ENCODE data around the gene BABAM2. TPM values are rescaled to one million over a fixed set of nuclear protein-coding genes. Genes with fewer than 3 reads are reported as not detected.
"Not testable (repeated sequence)": the region's sequence is repeated elsewhere in the genome, so short reads cannot be mapped to it uniquely, and the experiment has no call there.

The BABAM2 gene
- polyA plus RNA-seq, 3 donors from 2014 or later: 52.4 to 89.2 (median 74.1) TPM

DNA sequence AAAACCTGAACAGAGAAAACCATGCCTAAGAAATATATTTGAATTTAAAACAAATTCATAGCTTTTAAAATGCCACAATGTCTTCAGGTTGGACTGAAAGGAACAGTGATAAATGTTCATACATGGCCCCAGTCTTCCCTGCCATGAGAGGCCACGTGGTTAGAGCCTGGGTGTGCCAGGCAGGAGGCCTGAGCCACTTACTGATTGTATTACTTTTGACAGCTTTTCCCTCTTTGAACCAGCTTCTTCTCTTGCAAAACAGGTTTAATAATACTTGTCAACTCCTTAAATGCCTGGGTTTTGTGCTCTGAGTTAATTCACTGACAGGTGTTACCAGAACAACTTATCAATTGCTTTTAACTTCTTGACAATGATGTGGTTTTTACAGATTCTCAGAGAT lies 27.4 kb upstream of the BABAM2 start:
- DNase-seq: no peak
- H3K36me3 Mint-ChIP-seq: no peaks in the 10 kb centered on the region
- H3K27ac Mint-ChIP-seq: no peak overlapping the region
- H3K4me3 Mint-ChIP-seq: no peak overlapping the region
- H3K4me1 Mint-ChIP-seq: peaks cover 2 to 6% of the 10 kb centered on the region in 2 donors
- H3K27me3 Mint-ChIP-seq (ENCODE audit: low read depth in 3 of 3): peaks cover 0 to 6% (median 0%) of the 10 kb centered on the region in 3 donors
- H3K9me3 Mint-ChIP-seq: peaks cover 0 to 3% (median 0%) of the 10 kb centered on the region in 6 donors

DNA sequence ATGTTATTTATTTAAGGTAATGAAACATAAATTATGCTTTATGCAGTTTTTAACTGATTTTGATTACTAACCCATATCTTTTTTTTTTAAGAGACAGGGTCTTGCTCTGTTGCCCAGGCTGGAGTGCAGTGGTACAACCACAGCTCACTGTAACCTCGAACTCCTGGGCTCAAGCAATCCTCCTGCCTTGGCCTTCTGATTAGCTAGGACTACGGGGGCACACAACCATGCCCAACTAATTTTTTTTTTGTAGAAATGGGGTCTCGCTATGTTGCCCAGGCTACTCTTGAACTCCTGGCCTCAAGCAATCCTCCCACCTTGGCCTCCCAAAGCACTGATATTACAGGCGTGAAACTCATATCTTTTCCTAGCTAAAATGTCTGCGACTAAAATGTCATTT lies 26.6 kb upstream of the BABAM2 start:
- not testable (repeated sequence) for H3K27me3 Mint-ChIP-seq (ENCODE audit: low read depth in 3 of 3); H3K4me3 Mint-ChIP-seq; H3K9me3 Mint-ChIP-seq; DNase-seq; H3K27ac Mint-ChIP-seq; H3K36me3 Mint-ChIP-seq; H3K4me1 Mint-ChIP-seq

DNA sequence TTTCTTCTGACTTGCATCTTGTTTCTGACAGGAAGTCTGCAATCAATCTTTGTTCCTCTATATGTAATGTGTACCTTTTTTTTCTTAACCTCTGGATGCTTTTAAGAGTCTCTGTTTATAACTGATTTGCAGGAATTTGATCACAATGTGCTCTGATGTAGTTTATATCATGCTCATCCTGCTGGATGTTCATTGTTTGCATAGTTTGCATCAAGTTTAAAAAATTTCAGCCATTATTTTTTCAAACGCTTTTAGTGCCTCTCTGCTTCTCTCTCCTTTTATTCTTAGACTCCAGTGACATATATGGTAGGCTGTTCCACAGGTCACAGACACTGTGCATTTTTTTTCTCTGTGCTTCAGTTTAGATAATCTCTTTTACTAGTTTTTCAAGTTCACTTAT lies 24.3 kb upstream of the BABAM2 start:
- no peaks in the 10 kb centered on the region for H3K4me1 Mint-ChIP-seq
- no peak for DNase-seq
- no peak overlapping the region for H3K4me3 Mint-ChIP-seq
- peaks cover 0 to 3% (median 0%) of the 10 kb centered on the region in 3 donors for H3K27me3 Mint-ChIP-seq (ENCODE audit: low read depth in 3 of 3)
- no peak overlapping the region for H3K27ac Mint-ChIP-seq
- H3K36me3 Mint-ChIP-seq: peaks cover 0 to 6% (median 0%) of the 10 kb centered on the region in 3 donors
- H3K9me3 Mint-ChIP-seq: peaks cover 0 to 2% (median 0%) of the 10 kb centered on the region in 6 donors

DNA sequence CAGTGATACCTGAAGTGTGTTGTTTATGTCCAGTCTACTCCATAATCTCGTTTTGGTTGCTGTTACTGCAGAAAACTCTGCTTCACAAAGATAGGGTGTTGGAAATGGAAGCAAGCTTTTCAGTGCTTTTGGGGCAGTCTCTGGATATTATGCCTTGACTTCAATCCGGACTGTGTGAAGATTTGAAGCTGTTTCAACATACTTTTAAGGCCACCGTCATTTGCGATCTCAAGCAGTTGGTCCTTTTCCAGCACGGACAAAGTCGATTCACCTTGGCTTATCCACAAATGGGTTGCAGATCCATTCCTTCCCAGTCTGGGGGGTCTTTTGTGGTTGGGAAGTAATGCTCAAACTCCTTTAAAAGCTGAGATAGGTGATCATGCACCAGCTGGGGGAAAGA lies 20.8 kb upstream of the BABAM2 start:
- H3K27ac Mint-ChIP-seq: no peak overlapping the region
- peaks cover 0 to 2% (median 0%) of the 10 kb centered on the region in 6 donors for H3K9me3 Mint-ChIP-seq

DNA sequence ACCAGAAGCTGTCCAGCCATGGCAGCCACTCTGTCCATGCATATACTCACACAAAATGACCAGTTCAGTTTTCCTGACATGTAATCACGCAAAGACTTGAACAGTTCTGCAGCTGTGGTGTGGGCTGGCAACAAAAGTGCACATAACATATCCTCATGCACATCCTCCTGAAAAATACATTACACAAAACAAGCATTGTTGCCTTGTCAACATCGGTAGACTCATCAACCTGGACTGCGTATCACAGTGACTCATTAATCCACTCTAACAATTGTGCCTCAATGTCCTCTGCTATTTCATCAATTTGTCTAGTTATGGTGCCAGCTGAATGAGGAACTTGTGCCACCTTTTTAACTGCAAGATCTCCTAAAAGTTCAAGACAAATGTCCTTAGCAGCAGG lies 19.8 kb upstream of the BABAM2 start:
- H3K27ac Mint-ChIP-seq: peak overlapping the region in 1 of 6 donors; percentile 15
- H3K4me3 Mint-ChIP-seq: no peak overlapping the region
- no peak for DNase-seq

More for the DNA sequence above, 20.8 kb upstream of the BABAM2 start:
- H3K4me3 Mint-ChIP-seq: no peak overlapping the region
- no peak for DNase-seq
- peaks cover 0 to 6% (median 0%) of the 10 kb centered on the region in 3 donors for H3K36me3 Mint-ChIP-seq
- H3K4me1 Mint-ChIP-seq: no peaks in the 10 kb centered on the region
- peaks cover 0 to 3% (median under 1%) of the 10 kb centered on the region in 3 donors for H3K27me3 Mint-ChIP-seq (ENCODE audit: low read depth in 3 of 3)

DNA sequence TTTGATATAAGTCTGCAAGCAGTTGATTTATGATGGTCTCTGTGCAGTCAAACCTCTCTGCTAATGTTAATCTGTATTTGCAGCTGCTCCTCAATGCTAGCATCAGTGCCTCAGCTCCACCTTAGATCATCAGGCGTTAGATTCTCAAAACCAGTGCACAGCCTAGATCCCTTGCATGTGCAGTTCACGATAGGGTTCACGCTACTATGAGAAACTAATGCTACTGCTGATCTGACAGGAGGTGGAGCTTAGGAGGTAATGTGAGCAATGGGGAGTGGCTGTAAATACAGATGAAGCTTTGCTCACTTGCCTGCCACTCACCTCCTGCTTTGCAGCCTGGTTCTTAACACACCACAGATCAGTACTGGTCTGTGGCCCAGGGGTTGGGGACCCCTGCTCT lies 18.7 kb upstream of the BABAM2 start:
- Mint-ChIP-seq H3K36me3 (peaks cover 4 to 11% (median 4%) of the 10 kb centered on the region in 3 donors), H3K27ac (no peak overlapping the region), H3K27me3 (ENCODE audit: low read depth in 3 of 3) (peaks cover 0 to 2% (median 2%) of the 10 kb centered on the region in 3 donors), H3K4me3 (no peak overlapping the region), H3K4me1 (no peaks in the 10 kb centered on the region), H3K9me3 (peaks cover 0 to 4% (median 0%) of the 10 kb centered on the region in 6 donors)
- DNase-seq: no peak

More for the DNA sequence above, 19.8 kb upstream of the BABAM2 start:
- H3K4me1 Mint-ChIP-seq: no peaks in the 10 kb centered on the region
- H3K9me3 Mint-ChIP-seq: peaks cover 0 to 3% (median 0%) of the 10 kb centered on the region in 6 donors
- H3K36me3 Mint-ChIP-seq: peaks cover 2 to 9% (median 2%) of the 10 kb centered on the region in 3 donors
- H3K27me3 Mint-ChIP-seq (ENCODE audit: low read depth in 3 of 3): peaks cover 0 to 2% (median 2%) of the 10 kb centered on the region in 3 donors

DNA sequence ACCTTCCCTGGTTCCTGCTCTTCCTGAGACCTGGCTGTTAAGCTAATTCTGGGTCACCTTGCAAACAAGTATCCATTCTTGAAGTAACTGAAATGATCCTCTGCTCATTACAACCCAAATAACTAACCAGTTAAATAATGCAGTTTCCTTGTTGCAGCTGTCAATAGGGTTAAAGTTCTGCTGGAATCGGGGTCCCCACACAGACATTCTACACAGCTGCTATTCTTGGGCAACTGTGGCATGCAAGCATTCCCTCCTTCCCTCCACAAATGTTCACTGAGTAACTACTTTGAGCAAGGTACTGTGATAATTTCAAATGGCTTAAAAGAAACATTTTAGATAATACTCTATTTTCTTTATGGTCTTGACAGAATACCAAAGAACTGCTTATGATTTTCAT lies 17.4 kb upstream of the BABAM2 start:
- H3K4me1 Mint-ChIP-seq: no peaks in the 10 kb centered on the region
- no peak for DNase-seq
- H3K4me3 Mint-ChIP-seq: no peak overlapping the region
- no peak overlapping the region for H3K27ac Mint-ChIP-seq
- H3K9me3 Mint-ChIP-seq: peaks cover 0 to 4% (median 0%) of the 10 kb centered on the region in 6 donors
- peaks cover 4 to 11% (median 4%) of the 10 kb centered on the region in 3 donors for H3K36me3 Mint-ChIP-seq
- H3K27me3 Mint-ChIP-seq (ENCODE audit: low read depth in 3 of 3): peaks cover 0 to 2% (median 0%) of the 10 kb centered on the region in 3 donors

DNA sequence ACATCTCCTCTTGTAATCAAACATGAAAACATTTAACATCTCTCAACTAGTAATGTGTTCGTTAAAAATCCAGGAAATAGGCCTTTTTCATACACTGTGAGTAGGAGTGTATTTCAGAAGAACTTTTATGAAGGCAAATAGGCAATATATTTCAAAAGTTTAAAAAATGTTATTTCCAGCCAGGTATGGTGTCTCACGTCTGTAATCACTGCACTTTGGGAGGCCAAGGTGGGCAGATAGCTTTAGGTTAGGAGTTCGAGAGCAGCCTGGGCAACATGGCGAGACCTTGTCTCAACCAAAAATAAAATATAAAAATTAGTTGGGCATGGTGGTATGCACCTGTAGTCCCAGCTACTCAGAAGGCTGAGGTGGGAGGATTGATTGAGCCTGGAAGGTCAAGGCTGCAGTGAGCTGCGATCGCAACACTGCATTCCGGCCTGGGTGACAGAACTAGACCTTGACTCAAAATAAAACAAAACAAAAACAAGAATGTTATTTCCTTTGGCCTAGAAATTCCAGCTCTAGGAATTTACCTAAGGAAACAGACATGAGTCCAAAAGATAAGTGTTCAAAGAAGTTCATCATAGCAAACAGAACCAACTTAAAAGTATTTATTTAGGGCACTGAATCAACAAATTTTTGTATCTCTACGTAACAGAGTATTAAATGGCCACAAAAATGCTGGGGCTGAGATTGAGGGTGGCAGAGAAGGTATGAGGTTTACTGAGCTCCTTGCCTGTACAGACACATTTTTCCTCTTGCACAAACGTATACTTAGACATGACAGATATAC lies 15.2 kb upstream of the BABAM2 start:
- Mint-ChIP-seq H3K4me3 (no peak overlapping the region), H3K9me3 (peaks cover 0 to 4% (median 0%) of the 10 kb centered on the region in 6 donors), H3K27me3 (ENCODE audit: low read depth in 3 of 3) (peaks cover 0 to 2% (median 2%) of the 10 kb centered on the region in 3 donors), H3K27ac (no peak overlapping the region), H3K36me3 (peaks cover 4 to 8% (median 4%) of the 10 kb centered on the region in 3 donors), H3K4me1 (no peaks in the 10 kb centered on the region)
- DNase-seq: no peak

DNA sequence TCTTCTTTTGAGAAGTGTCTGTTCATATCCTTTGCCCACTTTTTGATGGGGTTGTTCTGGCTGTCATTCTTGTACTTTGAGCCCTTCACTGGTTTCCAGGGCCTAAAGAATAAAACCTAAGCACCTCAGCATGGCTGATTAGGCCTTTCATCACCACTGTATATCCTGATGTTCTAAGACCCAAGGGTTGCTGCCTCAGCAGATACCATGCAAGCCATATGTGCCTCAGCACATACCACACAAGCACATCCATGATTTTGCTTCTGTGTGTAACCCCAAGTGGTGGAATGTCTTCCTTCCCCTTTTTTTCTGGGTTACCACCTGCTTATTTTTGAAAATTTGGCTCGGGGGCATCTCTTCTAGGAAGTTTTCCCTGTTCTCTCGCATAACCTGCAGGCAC lies 11.7 kb upstream of the BABAM2 start:
- Mint-ChIP-seq H3K36me3 (peaks cover 4 to 8% (median 4%) of the 10 kb centered on the region in 3 donors), H3K9me3 (peaks cover 0 to 2% (median 0%) of the 10 kb centered on the region in 6 donors), H3K27ac (no peak overlapping the region), H3K4me1 (no peaks in the 10 kb centered on the region), H3K4me3 (no peak overlapping the region), H3K27me3 (ENCODE audit: low read depth in 3 of 3) (peaks cover 0 to 4% (median 2%) of the 10 kb centered on the region in 3 donors)
- no peak for DNase-seq

DNA sequence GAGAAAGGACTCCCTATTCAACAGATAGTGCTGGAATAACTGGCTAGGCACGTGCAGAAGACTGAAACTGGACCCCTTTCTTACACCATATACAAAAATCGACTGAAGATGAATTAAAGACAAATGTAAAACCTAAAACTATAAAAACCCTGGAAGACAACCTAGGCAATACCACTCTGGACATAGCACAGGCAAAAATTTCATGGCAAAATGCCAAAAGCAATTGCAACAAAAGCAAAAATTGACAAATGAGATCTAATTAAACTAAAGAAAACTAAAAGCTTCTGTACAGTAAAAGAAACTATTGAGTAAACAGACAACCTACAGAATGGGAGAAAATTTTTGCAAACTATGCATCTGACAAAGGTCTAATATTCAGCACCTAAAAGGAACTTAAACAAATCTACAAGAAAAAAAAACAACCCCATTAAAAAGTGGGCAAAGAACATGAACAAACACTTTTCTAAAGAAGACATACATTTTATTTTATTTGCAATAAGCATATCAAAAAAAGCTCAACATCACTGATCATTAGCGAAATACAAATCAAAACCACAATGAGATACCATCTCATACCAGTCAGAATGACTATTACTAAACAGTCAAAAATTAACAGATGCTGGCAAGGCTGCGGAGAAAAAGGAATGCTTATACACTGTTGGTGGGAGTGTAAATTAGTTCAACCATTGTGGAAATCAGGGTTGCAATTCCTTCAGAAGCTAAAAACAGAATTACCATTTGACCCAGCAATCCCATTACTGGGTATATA lies 8.5 kb upstream of the BABAM2 start:
- H3K9me3 Mint-ChIP-seq; H3K27me3 Mint-ChIP-seq (ENCODE audit: low read depth in 3 of 3); H3K4me1 Mint-ChIP-seq; H3K27ac Mint-ChIP-seq; DNase-seq; H3K4me3 Mint-ChIP-seq; H3K36me3 Mint-ChIP-seq: not testable (repeated sequence)

DNA sequence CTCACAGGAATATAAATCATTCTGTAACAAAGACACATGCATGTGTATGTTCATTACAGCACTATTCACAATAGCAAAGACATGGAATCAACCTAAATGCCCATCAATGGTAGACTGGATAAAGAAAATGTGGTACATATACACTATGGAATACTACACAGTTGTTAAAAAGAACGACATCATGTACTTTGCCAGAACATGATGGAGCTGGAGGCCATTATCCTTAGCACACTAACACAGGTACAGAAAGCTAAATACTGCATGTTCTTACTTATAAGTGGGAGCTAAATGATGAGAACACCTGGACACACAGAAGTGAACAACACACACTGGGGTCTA lies 8.0 kb upstream of the BABAM2 start:
- H3K9me3 Mint-ChIP-seq, H3K36me3 Mint-ChIP-seq: not testable (repeated sequence)

DNA sequence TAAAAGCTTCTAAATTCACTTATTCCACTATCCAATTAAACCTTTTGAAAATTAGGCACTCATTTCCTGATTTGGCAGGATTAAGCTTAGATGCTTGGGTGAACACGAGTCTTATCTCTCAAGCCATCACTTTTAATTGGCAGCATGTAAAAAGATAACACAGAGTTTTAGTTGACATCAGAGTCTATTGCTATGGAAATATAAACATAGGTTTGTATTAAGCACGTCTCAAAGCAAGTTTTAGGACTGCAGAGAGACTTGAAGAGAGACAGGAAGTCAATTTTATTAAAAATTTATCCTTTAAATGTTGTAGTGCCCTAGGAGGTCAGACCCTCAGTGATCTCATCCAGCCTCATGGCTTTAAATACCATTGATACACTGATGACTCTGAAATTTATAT lies 5.9 kb upstream of the BABAM2 start:
- Mint-ChIP-seq H3K27ac (no peak overlapping the region), H3K27me3 (ENCODE audit: low read depth in 3 of 3) (peaks cover 0 to 4% (median 0%) of the 10 kb centered on the region in 3 donors), H3K4me3 (no peak overlapping the region), H3K4me1 (peaks cover 2 to 3% of the 10 kb centered on the region in 2 donors), H3K36me3 (peaks cover 0 to 3% (median 0%) of the 10 kb centered on the region in 3 donors), H3K9me3 (no peaks in the 10 kb centered on the region)
- DNase-seq: no peak

More for the DNA sequence above, 8.0 kb upstream of the BABAM2 start:
- not testable (repeated sequence) for H3K27ac Mint-ChIP-seq; H3K4me1 Mint-ChIP-seq; H3K4me3 Mint-ChIP-seq; H3K27me3 Mint-ChIP-seq (ENCODE audit: low read depth in 3 of 3); DNase-seq

DNA sequence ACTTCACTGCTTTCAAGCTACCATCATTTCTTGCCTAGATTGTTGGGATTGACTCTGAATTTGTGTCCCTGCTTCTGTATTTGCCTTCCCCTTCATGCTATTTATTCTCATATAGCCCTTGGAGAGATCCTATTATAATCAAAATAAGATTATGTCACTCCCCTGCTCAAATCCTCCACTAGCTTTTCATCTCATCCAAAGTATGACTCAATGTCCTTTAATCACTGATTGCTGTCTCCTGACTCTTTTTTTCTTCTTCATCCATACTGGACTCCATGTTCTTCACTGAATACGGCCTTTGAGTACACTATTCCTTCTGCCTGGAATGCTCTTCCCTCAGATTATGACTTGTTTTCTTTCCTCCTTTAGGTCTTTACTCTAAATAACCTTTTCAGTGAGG lies 5.3 kb upstream of the BABAM2 start:
- H3K27me3 Mint-ChIP-seq (ENCODE audit: low read depth in 3 of 3): peaks cover 4 to 6% (median 6%) of the 10 kb centered on the region in 3 donors
- H3K36me3 Mint-ChIP-seq: peaks cover 0 to 3% (median 0%) of the 10 kb centered on the region in 3 donors
- H3K4me1 Mint-ChIP-seq: peaks cover 9% of the 10 kb centered on the region in 2 donors
- H3K4me3 Mint-ChIP-seq: no peak overlapping the region
- no peak for DNase-seq
- no peaks in the 10 kb centered on the region for H3K9me3 Mint-ChIP-seq
- peak overlapping the region in 1 of 6 donors; percentile 42 for H3K27ac Mint-ChIP-seq

DNA sequence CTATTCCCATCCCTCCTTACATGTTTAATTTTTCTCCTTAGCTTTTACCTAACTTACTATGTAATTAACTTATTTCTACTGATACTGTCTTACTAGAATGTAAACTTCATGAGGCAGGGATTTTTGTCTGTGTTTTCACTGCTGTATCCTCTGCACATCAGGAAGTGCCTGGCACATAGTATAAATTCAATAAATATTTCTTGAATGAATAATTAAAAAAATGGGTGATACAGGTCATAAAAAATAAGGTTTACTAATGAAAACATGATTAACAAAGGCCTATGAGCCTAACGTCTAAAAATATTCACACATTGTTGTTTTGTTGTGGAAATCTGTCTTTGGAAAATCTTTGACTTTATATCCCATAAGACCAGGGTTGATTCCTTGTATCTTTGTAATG lies 4.9 kb upstream of the BABAM2 start:
- DNase-seq: no peak
- Mint-ChIP-seq H3K27me3 (ENCODE audit: low read depth in 3 of 3) (peaks cover 7 to 10% (median 10%) of the 10 kb centered on the region in 3 donors), H3K27ac (no peak overlapping the region), H3K4me3 (no peak overlapping the region), H3K9me3 (no peaks in the 10 kb centered on the region), H3K36me3 (no peaks in the 10 kb centered on the region), H3K4me1 (peaks cover 11 to 12% of the 10 kb centered on the region in 2 donors)
